Bronchus fibroblast of lung (primary cell): ENCODE data around the gene HBG1. TPM values are rescaled to one million over a fixed set of nuclear protein-coding genes. Genes with fewer than 3 reads are reported as not detected.

Experiments
- total RNA-seq: library from RNA; depleted of rRNA; stranded (reverse); fragments of >200 nt; gene quantifications from 2 replicates; pipeline ENCODE4 v1.2.3, GENCODE V29; 2015

HBG1 gene
- not detected in 2 replicates for total RNA-seq

GRCh38 chr11:5249807-5250396 lies at the start of gene HBG1:
Gene HBG1 (minus strand): TSS chr11:5249857. CDS start chr11:5249804, 53 bp downstream.

GRCh38 chr11:5269715-5270147 lies 20.1 kb upstream of the HBG1 start, which contains the start of gene HBE1:
Gene HBE1 (minus strand): TSS chr11:5269945. CDS start chr11:5269890, 55 bp downstream.

GRCh38 chr11:5254646-5255413 lies 5.2 kb upstream of the HBG1 start, which contains the start of gene HBG2:
Gene HBG2 (minus strand): TSS chr11:5254781. CDS start chr11:5254728, 53 bp downstream.

GRCh38 chr11:5234381-5234834 lies 15.2 kb downstream of the HBG1 start, which contains the start of gene HBD:
Gene HBD (minus strand): TSS chr11:5234483. CDS start chr11:5234433, 50 bp downstream.

GRCh38 chr11:5226732-5227310 lies 22.8 kb downstream of the HBG1 start, which contains the start of gene HBB:
Gene HBB (minus strand): TSS chr11:5227071. CDS start chr11:5227021, 50 bp downstream.

GRCh38 chr11:5200582-5200981 lies 49.1 kb downstream of the HBG1 start, which contains the start of gene OR51V1:
Gene OR51V1 (minus strand): TSS chr11:5200682. CDS start chr11:5200682, 0 bp downstream.

Other genes with a start within 250 kb of the HBG1 start
- gene OR52J3, start 203.3 kb downstream of the HBG1 start, total RNA-seq: not detected in 2 replicates
- gene OR52E2, start 190.2 kb downstream of the HBG1 start, total RNA-seq: not detected in 2 replicates
- gene OR52E1, start 180.3 kb downstream of the HBG1 start, total RNA-seq: not detected in 2 replicates
- not detected in 2 replicates for gene OR52A5, start 111.5 kb downstream of the HBG1 start, total RNA-seq
- gene OR52A1, start 95.1 kb downstream of the HBG1 start, total RNA-seq: not detected in 2 replicates
- gene OR51V1, start 49.2 kb downstream of the HBG1 start, total RNA-seq: not detected in 2 replicates
- not detected in 2 replicates for gene HBB, start 22.8 kb downstream of the HBG1 start, total RNA-seq
- gene HBD, start 15.4 kb downstream of the HBG1 start, total RNA-seq: not detected in 2 replicates
- not detected in 2 replicates for gene HBG2, start 4.9 kb upstream of the HBG1 start, total RNA-seq
- gene HBE1, start 20.1 kb upstream of the HBG1 start, total RNA-seq: 0.89 TPM in 1 of 2 replicates, not detected in the other
- gene OR51B4, start 52.1 kb upstream of the HBG1 start, total RNA-seq: not detected in 2 replicates
- gene OR51B2, start 74.4 kb upstream of the HBG1 start, total RNA-seq: not detected in 2 replicates
- gene OR51B5, start 93.7 kb upstream of the HBG1 start, total RNA-seq: not detected in 2 replicates
- not detected in 2 replicates for gene OR51B6, start 101.7 kb upstream of the HBG1 start, total RNA-seq
- not detected in 2 replicates for gene OR51M1, start 134.0 kb upstream of the HBG1 start, total RNA-seq
- not detected in 2 replicates for gene OR51Q1, start 172.3 kb upstream of the HBG1 start, total RNA-seq
- not detected in 2 replicates for gene OR51I1, start 191.7 kb upstream of the HBG1 start, total RNA-seq
- not detected in 2 replicates for gene OR51I2, start 199.5 kb upstream of the HBG1 start, total RNA-seq
- gene OR52D1, start 238.8 kb upstream of the HBG1 start, total RNA-seq: not detected in 2 replicates